GM18951 (cell line): ENCODE results near the gene CP.

Experiments used
- POLR2A ChIP-seq: IDR thresholded peaks from 4 replicates; pipeline ENCODE4 v1.6.1; 2011; ENCODE audit warnings: mild to moderate bottlenecking; ENCODE audit not compliant: insufficient read length, insufficient read depth; ENCODE audit errors: extremely low read depth
- in situ Hi-C: fragments of 300-500 bp; cut with MboI; formaldehyde crosslinking; loops from one replicate; pipeline ENCODE4 v1.12.0; 2022; ENCODE audit warnings: low sequenced_read_pairs, mixed read lengths, inconsistent platforms; ENCODE audit not compliant: unreplicated experiment

CP gene

DNA sequence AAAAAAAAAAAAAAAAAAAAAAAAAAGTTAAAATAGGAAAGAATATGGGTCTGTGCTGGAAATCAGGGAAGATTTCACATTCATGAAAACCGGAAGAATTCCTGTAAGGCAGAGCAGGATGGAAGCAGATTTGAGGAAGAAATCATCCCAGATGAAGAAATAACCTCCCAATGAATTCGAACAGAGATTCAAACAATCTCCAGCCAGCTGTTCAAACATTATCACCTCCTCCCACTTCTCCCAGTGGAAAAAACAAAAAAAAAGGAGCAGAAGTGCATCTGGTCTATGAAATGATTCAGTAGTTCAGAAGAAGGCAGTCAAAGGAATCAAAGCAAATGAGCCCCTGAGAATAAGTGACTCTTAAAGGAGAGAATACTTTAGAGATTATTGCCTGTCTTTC is 33.1 kb downstream of the CP start:
- TF ChIP-seq POLR2A: no peak
- in situ Hi-C loops: no loop called here

DNA sequence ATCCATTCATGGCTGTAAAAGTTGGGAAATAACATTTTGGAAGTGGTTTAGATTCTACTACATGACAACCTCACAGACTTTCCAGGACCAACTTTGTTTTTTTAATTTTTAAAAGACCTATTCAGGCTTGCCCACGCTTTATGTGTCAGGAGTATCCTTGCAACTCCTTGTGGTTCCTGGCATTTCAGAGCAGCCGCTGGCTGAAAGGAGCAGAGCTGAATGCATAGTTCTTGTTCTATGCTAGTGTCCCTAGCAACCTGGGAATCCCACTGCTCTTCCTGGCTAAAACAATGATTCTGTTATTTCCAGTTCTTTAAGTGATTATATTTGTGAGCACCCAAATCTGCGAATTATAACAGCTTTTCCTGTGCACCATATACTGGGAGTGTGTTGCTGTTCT is 34.9 kb downstream of the CP start:
- TF ChIP-seq POLR2A: no peak
- in situ Hi-C loops: no loop called here

DNA sequence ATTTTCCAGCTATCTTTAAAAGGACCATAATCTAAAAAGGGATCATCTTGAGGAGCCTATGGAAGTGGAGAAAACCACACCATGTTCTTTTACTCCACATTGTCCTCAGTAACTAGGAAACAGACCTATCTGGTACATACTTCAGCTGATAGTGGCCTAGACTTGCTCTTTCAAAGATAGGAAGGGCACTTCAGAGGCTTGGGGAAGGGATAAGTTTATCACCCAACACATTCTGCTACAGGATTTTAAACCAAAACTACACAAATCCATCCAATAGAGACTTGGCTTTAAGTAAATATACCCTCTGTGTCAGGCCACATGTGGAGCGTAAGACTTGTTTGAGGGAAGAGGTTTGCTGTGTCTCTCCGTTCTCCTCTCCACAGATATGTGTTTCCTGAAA is 35.4 kb downstream of the CP start:
- no peak for TF ChIP-seq POLR2A
- in situ Hi-C loops: no loop called here

DNA sequence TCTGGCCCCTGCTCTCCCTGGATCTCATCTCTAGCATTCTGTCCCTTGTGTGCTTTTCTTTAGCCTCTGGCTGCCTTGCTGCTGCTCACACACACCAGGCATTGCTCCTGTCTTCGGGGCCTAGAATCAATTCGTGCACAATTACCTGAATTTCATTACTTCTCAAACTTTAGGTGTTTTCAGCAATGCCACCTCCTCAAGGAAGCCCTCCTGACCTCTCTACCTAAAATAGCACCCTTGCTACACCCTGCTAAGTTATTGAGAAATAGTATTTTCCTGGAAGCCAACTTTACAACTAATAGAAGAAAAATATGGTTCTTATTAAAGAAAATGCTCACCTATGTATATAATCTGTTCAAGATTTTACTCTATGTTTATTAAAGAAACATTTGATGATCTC is 40.4 kb downstream of the CP start:
- no peak for TF ChIP-seq POLR2A
- in situ Hi-C loops: no loop called here

DNA sequence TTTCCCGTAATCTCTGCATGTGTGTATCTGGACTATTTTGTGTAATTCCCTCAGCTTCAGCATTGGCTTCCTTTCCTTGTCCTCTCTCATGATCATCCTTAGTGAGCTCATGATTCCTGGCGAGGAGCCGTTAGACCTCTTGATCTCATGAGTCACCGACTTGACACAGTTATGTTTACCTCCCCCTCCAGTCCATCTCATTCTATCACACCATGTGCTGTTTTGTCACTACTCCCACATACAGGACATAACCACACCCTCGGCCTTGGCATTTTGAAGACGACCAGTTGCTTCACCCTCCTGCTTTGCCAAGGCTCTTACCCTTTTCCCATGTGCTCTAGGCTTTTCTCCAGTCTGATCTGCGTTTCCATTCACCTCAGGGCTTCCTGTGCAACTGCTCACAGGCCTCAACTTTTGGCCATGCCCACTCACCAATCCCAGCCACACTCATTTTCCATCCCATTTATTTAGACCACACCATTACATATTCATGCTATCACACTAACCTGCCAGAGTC is 41.5 kb downstream of the CP start:
- no peak for TF ChIP-seq POLR2A
- in situ Hi-C loops: no loop called here

DNA sequence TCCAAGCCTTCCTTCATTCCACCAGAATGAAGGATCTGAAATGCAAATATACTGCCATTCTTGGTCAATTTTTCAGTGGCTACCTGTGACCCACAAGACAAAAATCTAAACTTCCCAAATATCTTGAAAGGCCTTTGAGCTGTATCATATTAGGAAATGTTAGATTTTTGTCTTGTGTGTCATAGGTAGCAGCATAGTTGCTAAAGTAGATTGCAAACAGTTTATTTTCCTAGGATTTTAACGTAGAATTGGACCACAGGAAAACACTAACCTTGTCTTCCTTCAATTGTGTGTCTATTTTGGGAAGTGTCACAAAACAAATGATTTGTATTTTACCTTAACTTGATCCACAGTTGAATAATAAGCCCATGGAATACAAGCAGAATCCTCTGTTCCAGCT is 42.4 kb downstream of the CP start:
- in situ Hi-C loops: no loop called here
- no peak for TF ChIP-seq POLR2A

DNA sequence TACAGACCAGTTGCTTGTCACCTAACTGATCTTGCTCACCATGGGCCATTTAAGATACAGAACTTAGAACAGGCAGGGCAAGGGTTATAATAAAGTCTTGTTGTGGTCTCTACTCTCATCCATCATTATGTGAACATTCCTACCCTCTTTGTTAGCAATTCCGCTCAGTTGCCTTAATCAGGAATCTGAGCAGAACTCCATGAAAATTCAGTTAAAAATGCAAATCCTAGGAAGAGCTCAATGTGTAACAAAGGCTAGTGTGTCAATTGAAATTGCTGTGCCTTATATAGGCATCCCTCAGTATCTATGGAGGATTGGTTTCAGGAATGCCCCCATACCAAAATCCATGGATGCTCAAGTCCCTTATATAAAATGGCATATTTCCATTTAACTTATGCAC is 44.5 kb downstream of the CP start:
- no peak for TF ChIP-seq POLR2A
- in situ Hi-C loops: no loop called here

DNA sequence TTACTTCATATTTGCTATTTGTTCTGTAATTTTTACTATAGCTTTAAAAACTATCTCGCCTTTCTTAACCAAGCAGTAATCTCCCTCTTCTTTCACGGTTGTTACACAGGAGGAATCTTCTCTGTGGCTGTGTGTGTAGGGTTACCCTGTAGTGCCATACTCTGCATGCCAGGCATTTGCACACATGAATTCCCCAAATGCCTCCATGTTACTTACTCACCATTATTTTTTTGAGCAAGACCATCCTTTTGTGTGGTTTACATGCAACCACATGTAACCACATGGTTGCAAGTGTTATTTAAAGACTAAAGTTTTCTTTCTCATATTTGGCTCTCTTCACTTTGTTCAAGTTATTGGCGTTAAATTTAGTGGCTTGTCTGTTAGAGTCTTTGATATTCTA is 46.7 kb downstream of the CP start:
- in situ Hi-C loops: no loop called here

DNA sequence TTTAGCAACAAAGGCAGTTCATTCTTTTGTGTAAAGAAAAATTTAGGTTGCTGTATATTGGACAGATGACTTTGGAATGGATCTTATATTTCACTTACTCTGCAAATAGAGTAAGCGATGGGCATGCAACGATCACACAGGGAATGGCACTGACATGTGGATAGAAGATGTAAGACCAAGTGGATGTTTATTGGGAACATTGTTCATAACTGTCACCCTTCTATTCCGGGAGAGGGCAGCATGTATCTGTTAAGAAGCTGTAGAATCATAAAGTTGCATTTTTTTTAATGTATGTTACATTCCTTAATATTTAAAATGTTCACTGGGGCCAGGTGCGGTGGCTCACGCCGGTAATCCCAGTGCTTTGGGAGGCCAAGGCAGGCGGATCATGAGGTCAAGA is 51.0 kb downstream of the CP start:
- TF ChIP-seq POLR2A: no peak
- in situ Hi-C loops: no loop called here

More for the DNA sequence above, 46.7 kb downstream of the CP start:
- TF ChIP-seq POLR2A: no peak

DNA sequence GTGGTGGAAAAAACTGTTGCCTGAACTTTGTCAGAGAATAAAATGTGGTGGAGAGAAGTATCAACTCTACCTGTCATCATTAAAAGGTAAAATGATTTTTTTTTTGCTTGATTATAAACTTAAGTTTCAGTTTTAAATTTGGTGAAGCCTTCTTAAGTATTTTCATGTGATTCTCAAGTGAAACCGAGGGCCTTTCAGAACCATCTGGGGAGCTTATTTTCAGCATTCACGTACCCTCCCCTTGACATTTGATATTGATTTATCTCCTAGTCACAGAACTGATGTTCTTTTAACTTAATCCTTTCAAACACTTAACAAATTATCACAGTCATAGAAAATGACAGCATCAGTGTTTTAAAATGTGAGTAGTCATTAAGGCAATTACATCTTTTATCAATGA is 53.7 kb downstream of the CP start:
- TF ChIP-seq POLR2A: no peak
- in situ Hi-C loops: no loop called here

DNA sequence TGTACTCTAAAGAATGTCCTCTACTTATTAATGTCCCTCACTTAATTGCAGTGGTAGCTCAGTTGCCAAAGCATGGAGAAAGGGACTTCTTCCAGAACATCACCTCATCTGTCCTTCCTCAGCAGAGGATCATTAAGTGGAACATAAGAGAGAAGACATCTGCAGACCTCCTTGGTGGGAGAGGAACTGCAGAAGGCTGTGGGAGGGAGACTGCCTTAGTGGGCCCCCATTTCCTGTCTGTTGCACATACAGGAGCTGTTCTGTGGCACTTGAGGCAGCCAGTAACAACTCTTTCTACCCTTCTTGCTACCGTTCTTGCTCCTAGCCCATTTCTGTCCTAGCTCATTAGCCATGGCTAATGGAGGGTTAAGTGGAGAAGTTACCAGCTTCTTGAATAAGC is 58.6 kb downstream of the CP start:
- no peak for TF ChIP-seq POLR2A
- in situ Hi-C loops: no loop called here

DNA sequence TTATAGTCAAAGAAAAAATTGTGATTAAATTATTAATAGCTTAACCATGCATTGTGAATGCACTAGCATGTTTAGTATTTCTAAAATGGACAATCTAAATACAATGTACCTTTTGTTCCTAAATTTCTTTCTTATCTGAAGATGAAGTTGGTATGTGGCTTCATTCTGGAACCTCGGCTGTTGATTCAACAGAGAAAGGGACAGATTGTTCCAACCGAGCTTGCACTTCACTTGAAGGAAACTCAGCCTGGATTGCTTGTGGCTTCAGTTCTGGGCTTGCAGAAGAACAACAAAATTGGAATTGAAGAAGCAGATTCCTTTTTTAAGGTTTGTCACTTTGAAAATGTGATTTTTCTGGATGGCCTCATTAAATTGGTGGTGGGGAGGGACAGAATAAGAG is 59.6 kb downstream of the CP start:
- in situ Hi-C loops: no loop called here
- TF ChIP-seq POLR2A: no peak

DNA sequence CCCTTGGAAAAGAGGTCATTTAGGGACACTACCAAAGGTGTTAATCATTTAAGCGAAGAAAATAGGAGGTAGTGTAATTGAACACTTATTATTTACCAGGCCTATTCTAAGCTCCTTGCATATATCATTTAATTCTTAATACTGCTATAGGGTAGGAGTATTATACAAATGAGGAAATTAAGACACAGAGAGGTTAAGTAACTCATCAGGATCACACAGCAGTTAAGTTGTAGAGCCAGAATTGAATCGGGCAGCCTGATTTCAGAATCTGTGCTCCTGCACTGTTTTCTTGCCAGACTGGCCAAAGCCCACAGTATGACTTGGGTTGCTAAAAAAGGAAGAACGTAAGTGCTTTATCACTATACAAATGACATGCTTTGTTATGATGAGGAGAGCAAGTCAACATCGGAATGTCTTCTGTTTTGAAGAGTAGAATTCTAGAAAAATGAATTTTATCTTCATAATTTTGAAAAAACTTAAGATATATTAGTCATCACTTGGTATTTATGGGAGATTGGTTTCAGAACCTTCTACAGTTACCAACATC is 60.8 kb downstream of the CP start:
- in situ Hi-C loops: no loop called here
- no peak for TF ChIP-seq POLR2A

DNA sequence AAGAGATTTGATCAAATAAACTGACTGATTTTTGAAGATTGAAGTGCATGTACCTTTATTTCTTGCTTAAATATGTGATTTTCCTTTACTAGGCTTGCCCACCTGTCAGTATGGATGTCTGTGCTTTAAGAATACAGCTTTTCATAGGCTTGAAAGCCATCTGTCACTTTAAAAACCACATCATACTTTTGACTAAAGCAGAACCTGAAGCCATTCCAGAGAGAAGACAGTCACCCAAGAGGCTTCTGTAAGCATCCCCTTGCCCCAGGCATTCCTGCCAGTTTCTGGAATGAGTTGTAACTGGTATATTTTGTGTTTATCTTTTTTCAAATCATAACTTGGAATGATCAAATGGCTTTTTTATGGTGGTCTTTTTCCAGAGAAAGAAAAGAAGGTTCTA is 68.2 kb downstream of the CP start:
- in situ Hi-C loops: no loop called here
- TF ChIP-seq POLR2A: no peak

DNA sequence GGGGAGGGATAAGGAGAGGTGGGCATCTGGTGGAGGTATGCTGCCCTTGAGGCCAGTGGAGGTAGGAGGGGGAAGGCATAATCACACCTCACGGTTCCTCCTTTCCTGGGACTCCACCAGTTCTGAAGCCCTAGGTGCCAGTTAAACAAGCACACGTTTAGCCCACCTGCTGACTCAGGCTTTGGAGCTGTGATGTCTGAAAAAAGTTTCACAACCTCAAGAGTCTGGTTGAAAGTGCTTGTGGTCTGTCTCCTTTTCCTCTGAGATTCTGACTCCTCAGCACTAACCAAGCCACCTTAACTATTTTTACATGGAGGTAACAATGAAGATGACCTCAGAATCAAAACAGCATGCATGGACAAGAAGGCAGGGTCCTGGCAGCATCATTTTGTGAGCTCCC is 69.2 kb downstream of the CP start:
- in situ Hi-C loops: no loop called here

More for the DNA sequence above, 69.2 kb downstream of the CP start:
- no peak for TF ChIP-seq POLR2A
